Stimulated activated CD4-positive, alpha-beta T cell treated with anti-CD3 and anti-CD28 coated beads, Interleukin-12 subunit alpha, Interleukin-12 subunit beta, amount 100 ng/mL, for 48 hours (primary cell): ENCODE data around the gene TEX50.
"Not testable (repeated sequence)": the region's sequence is repeated elsewhere in the genome, so short reads cannot be mapped to it uniquely, and the experiment has no call there.

Source experiments
- DNase-seq, 3 donors: peaks; one replicate each; pipeline ENCODE4 v3.0.0-alpha.2; 2020; ENCODE audit warnings: low read depth in 2 of 3, low spot score in 1 of 3

The TEX50 gene

DNA sequence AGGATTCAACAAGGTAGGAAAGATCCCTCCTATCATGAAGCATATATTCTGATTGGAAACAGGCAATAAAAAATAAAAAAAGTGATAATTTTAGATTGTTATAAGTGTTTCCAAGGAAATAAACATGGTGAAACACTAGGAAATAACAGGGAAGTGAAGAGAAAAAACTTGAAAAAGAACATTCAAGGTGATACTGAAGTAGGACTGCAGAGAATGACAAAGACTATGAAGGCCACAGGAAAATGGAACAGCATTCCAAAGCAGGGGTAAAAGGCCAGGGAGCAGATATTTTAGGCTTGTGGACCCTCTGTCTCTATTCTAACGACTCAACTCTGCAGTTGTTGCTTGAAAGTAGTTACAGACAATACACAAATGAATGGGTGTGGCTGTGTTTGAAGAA, 26.6 kb downstream of the TEX50 start:
- DNase-seq: no peak

DNA sequence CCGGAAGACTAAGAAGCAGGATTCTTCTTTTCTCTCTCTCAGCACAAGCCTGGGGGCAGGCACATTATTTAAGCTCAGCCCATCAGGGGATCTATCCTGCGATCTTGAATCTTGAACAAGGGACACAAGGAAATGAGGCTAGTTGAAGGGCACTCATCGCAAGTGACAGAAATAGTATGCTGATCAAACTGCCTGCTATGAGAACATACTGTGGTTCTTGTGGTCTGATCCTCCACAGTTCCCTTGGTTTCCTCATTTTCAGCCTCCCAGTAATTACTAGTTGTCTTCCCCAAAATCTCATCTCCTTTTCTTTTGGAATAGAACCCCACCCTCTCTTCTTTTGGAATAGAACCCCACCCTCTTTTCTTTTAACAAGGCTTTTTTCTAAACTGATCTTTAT, 28.0 kb downstream of the TEX50 start:
- DNase-seq: no peak

DNA sequence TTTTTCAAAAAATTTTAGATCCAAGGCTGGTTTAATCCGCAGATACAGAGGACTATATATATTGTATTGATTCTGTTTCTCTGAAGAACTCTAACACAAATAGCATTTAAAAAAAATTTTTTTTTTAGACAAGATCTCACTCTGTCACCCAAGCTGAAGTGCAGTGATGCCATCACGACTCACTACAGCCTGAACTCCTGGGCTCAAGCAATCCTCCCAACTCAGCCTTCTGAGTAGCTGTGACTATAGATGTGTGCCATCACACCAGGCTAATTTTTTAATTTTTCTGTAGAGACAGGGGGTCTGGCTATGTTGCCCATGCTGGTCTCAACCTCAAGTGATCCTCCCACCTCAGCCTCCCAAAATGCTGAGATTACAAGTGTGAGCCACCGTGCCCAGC, 31.5 kb downstream of the TEX50 start:
- DNase-seq: no peak

DNA sequence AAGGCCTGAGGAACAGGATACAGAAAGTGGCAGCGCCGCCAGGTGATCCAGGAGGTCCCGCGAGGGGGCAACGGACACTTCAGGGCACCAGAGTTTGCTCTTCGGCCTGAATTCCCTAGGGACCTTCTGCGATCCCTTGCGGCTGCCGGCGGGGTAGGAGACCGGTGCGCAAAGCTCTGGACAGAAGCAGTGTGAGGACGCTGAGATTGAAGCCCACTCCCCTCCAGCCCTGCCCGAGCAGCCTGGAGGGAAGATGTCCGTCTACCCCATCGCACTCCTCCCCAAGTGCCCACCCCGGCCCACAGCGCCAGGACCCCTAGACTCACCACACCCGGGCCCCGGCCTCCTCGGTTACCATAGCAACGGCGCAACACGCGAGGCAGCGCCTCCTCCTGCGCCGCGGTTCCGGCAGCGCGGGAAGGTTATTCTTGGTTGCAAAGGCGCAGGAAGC, 34.4 kb downstream of the TEX50 start, which contains the start of gene ANKRD45:
Gene ANKRD45, minus strand, starts transcription at position 361 of the 451 bp plus-strand sequence. CDS start 10,433 bp downstream, outside the sequence.
- peak in 1 of 3 donors; percentile 1 for DNase-seq

DNA sequence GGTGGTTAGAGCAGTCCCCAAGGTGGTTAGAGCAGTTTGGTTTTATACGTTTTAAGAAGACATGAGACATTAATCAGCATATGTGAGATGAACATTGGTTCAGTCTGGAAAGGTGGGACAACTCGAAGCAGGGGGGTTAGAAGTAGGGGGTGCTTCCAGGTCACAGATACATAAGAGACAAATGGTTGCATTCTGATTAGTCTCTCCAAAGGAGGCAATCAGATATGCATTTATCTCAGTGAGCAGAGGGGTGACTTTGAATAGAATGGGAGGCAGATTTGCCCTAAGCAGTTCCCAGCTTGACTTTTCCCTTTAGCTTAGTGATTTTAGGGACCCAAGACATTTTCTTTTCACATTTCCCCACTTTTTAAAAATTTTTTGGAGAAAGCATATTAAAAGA, 39.4 kb downstream of the TEX50 start:
- not testable (repeated sequence) for DNase-seq

DNA sequence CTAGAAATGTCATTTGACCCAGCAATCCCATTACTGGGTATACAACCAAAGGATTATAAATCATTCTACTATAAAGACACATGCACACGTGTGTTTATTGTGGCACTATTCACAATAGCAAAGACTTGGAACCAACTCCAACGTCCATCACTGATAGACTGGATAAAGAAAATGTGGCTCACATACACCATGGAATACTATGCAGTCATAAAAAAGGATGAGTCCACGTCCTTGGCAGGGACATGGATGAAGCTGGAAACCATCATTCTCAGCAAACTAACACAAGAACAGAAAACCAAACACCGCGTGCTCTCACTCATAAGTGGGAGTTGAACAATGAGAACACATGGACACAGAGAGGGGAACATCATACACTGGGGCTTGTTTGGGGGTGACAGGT, 45.0 kb downstream of the TEX50 start:
- not testable (repeated sequence) for DNase-seq

DNA sequence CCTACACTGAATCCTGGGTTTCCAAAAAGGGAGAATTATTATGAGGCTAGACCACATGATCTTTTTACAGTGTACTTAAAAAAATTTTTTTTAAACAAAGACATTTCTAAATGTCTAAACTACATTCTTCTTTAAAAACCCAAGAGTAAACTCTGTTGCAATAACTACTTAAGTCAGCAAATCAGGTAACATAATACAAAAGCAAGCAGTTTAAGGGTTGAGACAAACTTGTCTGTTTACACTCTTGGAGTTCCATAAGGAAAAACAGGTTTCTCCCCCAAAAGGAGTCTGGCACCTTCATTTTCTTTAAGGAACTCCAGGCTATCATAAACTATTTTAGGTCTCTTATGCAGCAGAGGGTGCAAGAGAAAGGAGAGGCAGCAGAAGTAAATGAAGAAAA, 47.0 kb downstream of the TEX50 start:
- no peak for DNase-seq

DNA sequence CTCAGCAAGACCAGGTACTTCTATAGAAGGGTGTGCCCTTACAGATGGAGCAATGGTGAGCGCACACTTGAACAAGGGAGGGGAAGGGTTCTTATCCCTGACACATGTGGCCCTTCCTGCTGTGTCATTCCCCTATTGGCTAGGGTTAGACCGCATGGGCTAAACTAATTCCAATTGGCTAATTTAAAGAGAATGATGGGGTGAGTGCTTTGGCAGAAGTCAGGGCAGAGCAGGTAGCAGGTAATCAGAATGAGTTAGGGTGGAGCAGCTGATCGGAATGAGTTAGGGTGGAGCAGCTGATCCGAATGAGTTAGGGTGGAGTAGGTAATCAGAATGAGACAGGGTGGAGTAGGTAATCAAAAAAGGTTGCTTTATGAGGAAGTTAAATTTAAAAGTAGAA, 48.7 kb downstream of the TEX50 start:
- DNase-seq: not testable (repeated sequence)

DNA sequence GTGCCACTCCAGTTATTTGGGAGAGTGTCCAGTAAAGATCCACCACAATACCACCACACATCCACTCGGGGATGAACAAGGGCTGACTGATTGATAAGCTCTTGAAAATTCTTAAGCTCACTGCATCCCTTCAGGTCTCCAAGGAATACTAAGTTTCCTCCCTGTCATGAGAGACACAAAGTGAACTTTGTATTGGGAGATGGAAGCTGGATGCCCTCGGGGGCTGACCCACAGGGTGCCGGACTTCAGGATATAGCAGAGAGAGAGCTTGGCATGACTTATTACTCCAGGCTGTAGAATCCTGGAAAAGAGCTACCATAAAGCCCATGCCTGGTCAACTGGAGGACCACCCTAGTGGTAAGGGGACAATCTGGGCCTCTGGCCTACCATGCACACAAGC, 50.0 kb downstream of the TEX50 start:
- DNase-seq: not testable (repeated sequence)
